Lung (tissue), 12 donors: ENCODE results near the gene NTRK2. TPM values are rescaled to one million over a fixed set of nuclear protein-coding genes. Genes with fewer than 3 reads are reported as not detected.

Experiments
- ATAC-seq: fragments of 200-7000 bp; cut with Tn5 transposase; one replicate; pipeline ENCODE4 v1.9.1; 2020; ENCODE audit warnings: moderate number of reproducible peaks; ENCODE audit not compliant: insufficient read depth, low FRiP score
- DNase-seq, 3 donors: peaks; one replicate each; pipeline ENCODE4 v3.0.0-alpha.2; 2013 to 2017
- H3K27ac ChIP-seq, 2 donors: one replicate each; pipeline ENCODE4 v1.5.1; 2013; ENCODE audit warnings: mild to moderate bottlenecking in 2 of 2, moderate library complexity in 2 of 2, control low read depth in 1 of 2, inconsistent platforms in 1 of 2, low read depth in 1 of 2, low read length in 1 of 2
- H3K27me3 ChIP-seq, 3 donors: one replicate each; pipeline ENCODE4 v1.5.1; 2013; ENCODE audit warnings: low read length in 2 of 3; ENCODE audit not compliant: control insufficient read depth in 3 of 3, insufficient read depth in 3 of 3
- H3K36me3 ChIP-seq, 4 donors: one replicate each; pipeline ENCODE4 v1.5.1; 2013; ENCODE audit warnings: low read length in 4 of 4, mild to moderate bottlenecking in 1 of 4, moderate library complexity in 1 of 4; ENCODE audit not compliant: control insufficient read depth in 4 of 4, insufficient read depth in 4 of 4
- H3K4me1 ChIP-seq, 5 donors: one replicate each; pipeline ENCODE4 v1.5.1; 2013; ENCODE audit warnings: low read length in 5 of 5, mild to moderate bottlenecking in 2 of 5, moderate library complexity in 1 of 5; ENCODE audit not compliant: control insufficient read depth in 5 of 5, insufficient read depth in 5 of 5
- H3K4me3 ChIP-seq: one replicate; pipeline ENCODE4 v1.5.1; 2013; ENCODE audit warnings: mild to moderate bottlenecking, control low read depth, moderate library complexity
- H3K9ac ChIP-seq, 2 donors: one replicate each; pipeline ENCODE4 v1.5.1; 2013; ENCODE audit warnings: low read length in 2 of 2, control low read depth in 1 of 2; ENCODE audit not compliant: insufficient read depth in 1 of 2
- H3K9me3 ChIP-seq, 4 donors: one replicate each; pipeline ENCODE4 v1.5.1; 2013; ENCODE audit warnings: low read length in 3 of 4, mild to moderate bottlenecking in 1 of 4, moderate library complexity in 1 of 4; ENCODE audit not compliant: control insufficient read depth in 4 of 4, insufficient read depth in 3 of 4
- CTCF ChIP-seq: IDR thresholded peaks from 2 replicates; pipeline ENCODE4 v1.5.1; 2012; ENCODE audit warnings: mild to moderate bottlenecking; ENCODE audit errors: control extremely low read depth, extremely low read depth
- WGBS, 2 donors: extraction: QIAGEN DNeasy Blood & Tissue Kit; methylation state at CpG; one replicate each; pipeline ENCODE4 v1.1.7; 2013; 5-methylcytosine and 5-hydroxymethylcytosine counted together
- polyA plus RNA-seq, 2 donors: library from polyadenylated mRNA; stranded (reverse); fragments of 200-250 nt; gene quantifications; one replicate each; pipeline ENCODE4 v1.2.1, GENCODE V29; 2013
- total RNA-seq, 2 donors: library from RNA; depleted of rRNA in 1 of 2; stranded (reverse); fragments of >200 nt in 1 of 2; gene quantifications; one replicate each; pipeline ENCODE4 v1.2.1, GENCODE V29; 2014 to 2021
- donor health status: control.
- donor health status: control.
- donor health status: Bipolar disorder and iron deficiency.
- donor health status: healthy.
- donor health status: DM: yes; HTN: yes; CAD: no.

Gene NTRK2
- total and polyA plus RNA-seq, 4 donors: 0.33 to 14.4 (median 3.3) TPM

GRCh38 chr9:84992381-84992780 is 322.9 kb downstream of the NTRK2 start:
- Histone ChIP-seq H3K4me3 (no peak overlapping the region), H3K4me1 (no peaks in the 10 kb centered on the region), H3K9me3 (peaks cover 0 to 2% (median 0%) of the 10 kb centered on the region in 4 donors), H3K36me3 (no peaks in the 10 kb centered on the region), H3K27ac (no peak overlapping the region), H3K9ac (no peak overlapping the region), H3K27me3 (peaks cover 0 to 8% (median 2%) of the 10 kb centered on the region in 3 donors)
- no peak for TF ChIP-seq CTCF
- no peak for DNase-seq
- 66 to 78% methylated on average over 3 of the region's 3 CpGs for WGBS, 2 donors
- no peak for ATAC-seq

- WGBS, 2 donors: 51 to 68% methylated on average over 1 of the region's 1 CpG
These were observed 323.6 kb downstream of the NTRK2 start for GRCh38 chr9:84993105-84993504.

GRCh38 chr9:84996029-84996428 is 326.5 kb downstream of the NTRK2 start:
- no peaks in the 10 kb centered on the region for H3K4me1 ChIP-seq
- peaks cover 0 to 7% (median 3%) of the 10 kb centered on the region in 4 donors for H3K9me3 ChIP-seq
- no peaks in the 10 kb centered on the region for H3K36me3 ChIP-seq
- ATAC-seq (no peak), DNase-seq (no peak)
- no peak overlapping the region for H3K4me3 ChIP-seq
- no peak for TF ChIP-seq CTCF
- H3K27me3 ChIP-seq: peaks cover 0 to 5% (median 2%) of the 10 kb centered on the region in 3 donors
- 49 to 72% methylated on average over 4 of the region's 4 CpGs for WGBS, 2 donors
- no peak overlapping the region for H3K9ac ChIP-seq
- no peak overlapping the region for H3K27ac ChIP-seq

More at GRCh38 chr9:84993105-84993504, 323.6 kb downstream of the NTRK2 start:
- Histone ChIP-seq H3K4me1 (no peaks in the 10 kb centered on the region), H3K9ac (no peak overlapping the region), H3K9me3 (peaks cover 0 to 2% (median 0%) of the 10 kb centered on the region in 4 donors), H3K27me3 (peaks cover 0 to 8% (median 2%) of the 10 kb centered on the region in 3 donors), H3K36me3 (no peaks in the 10 kb centered on the region), H3K27ac (no peak overlapping the region), H3K4me3 (no peak overlapping the region)
- no peak for TF ChIP-seq CTCF
- DNase-seq (no peak), ATAC-seq (no peak)

GRCh38 chr9:84996716-84997115 is 327.2 kb downstream of the NTRK2 start:
- no peak overlapping the region for H3K27ac ChIP-seq
- WGBS, 2 donors: 78 to 89% methylated on average over 3 of the region's 3 CpGs
- no peaks in the 10 kb centered on the region for H3K4me1 ChIP-seq
- no peak overlapping the region for H3K4me3 ChIP-seq
- no peak for TF ChIP-seq CTCF
- H3K9ac ChIP-seq: no peak overlapping the region
- H3K36me3 ChIP-seq: no peaks in the 10 kb centered on the region
- H3K27me3 ChIP-seq: peaks cover 0 to 5% (median 2%) of the 10 kb centered on the region in 3 donors
- DNase-seq (no peak), ATAC-seq (no peak)
- peaks cover 0 to 8% (median 4%) of the 10 kb centered on the region in 4 donors for H3K9me3 ChIP-seq
